GM12878 (cell line): Measurements from ENCODE around the gene GMPPA. TPM values are rescaled to one million over a fixed set of nuclear protein-coding genes. Genes with fewer than 3 reads are reported as not detected.

Experiments
- ATAC-seq: fragments of 200-7000 bp; cut with Tn5 transposase; 3 replicates; pipeline ENCODE4 v1.9.1; 2020; ENCODE audit warnings: mild to moderate bottlenecking, moderate library complexity
- BruUV-seq: library from RNA; stranded (reverse); fragments of 400-500 nt; replicated peaks from 2 replicates; lab custom pipeline; 2021; lab: Mats Ljungman, UMichigan
- CTCF ChIA-PET: fragments of 300-600 bp; sonication (Branson Sonifier 250); formaldehyde crosslinking; extraction: SDS; loops from one replicate; lab custom pipeline; 2021; ENCODE audit warnings: inconsistent platforms; lab: Yijun Ruan, JAX
- POLR2A ChIA-PET: fragments of 350-600 bp; formaldehyde crosslinking; extraction: SDS; loops from one replicate; lab custom pipeline; 2021; ENCODE audit warnings: inconsistent platforms; lab: Charles Lee
- RAD21 ChIA-PET: fragments of 300-600 bp; sonication (Branson Sonifier 250); formaldehyde crosslinking; loops from one replicate; lab custom pipeline; 2023; ENCODE audit warnings: antibody characterized with exemption; ENCODE audit not compliant: unreplicated experiment; lab: Charles Lee
- SMC1A ChIA-PET: fragments of 300-600 bp; sonication (Branson Sonifier 250); formaldehyde crosslinking; loops from one replicate; lab custom pipeline; 2023; ENCODE audit not compliant: unreplicated experiment, uncharacterized antibody; lab: Charles Lee
- DNase-seq: peaks from one replicate; pipeline ENCODE4 v3.0.0-alpha.2; 2011; ENCODE audit warnings: low read depth, low spot score
- FAIRE-seq: peaks from 3 replicates; lab custom pipeline; 2011; peaks lifted over from hg19 to GRCh38; lab: Jason Lieb, UNC
- H2AFZ ChIP-seq: 2 replicates; pipeline ENCODE4 v1.6.0; 2011; ENCODE audit warnings: low read depth, low read length, control low read depth; ENCODE audit not compliant: control insufficient read depth
- H3K27ac ChIP-seq: 2 replicates; pipeline ENCODE4 v1.5.1; 2011; ENCODE audit warnings: control low read depth; ENCODE audit not compliant: control insufficient read depth, insufficient read depth
- H3K27me3 ChIP-seq, 2 experiments: replicated peaks in 1 of 2; 2 replicates each; pipeline versions ENCODE4 v1.6.0 to v1.6.1; 2011; ENCODE audit warnings: low read length in 1 of 2; ENCODE audit not compliant: control insufficient read depth in 2 of 2, insufficient read depth in 2 of 2
- H3K36me3 ChIP-seq, 2 experiments: 2 replicates each; pipeline ENCODE4 v1.5.1; 2011; ENCODE audit warnings: low read length in 1 of 2; ENCODE audit not compliant: control insufficient read depth in 2 of 2, insufficient read depth in 2 of 2
- H3K4me1 ChIP-seq: 2 replicates; pipeline ENCODE4 v1.6.1; 2011; ENCODE audit warnings: mild to moderate bottlenecking, low read length, moderate library complexity, mixed read lengths; ENCODE audit not compliant: control insufficient read depth, insufficient read depth
- H3K4me2 ChIP-seq: 2 replicates; pipeline ENCODE4 v1.6.0; 2011; ENCODE audit warnings: control low read depth; ENCODE audit not compliant: control insufficient read depth, insufficient read depth
- H3K4me3 ChIP-seq: fragments of 200-600 bp; sonication (generic); 2 replicates; pipeline ENCODE4 v1.5.1; 2016
- H3K79me2 ChIP-seq: 2 replicates; pipeline ENCODE4 v1.6.0; 2011; ENCODE audit warnings: low read length; ENCODE audit not compliant: control insufficient read depth, insufficient read depth
- H3K9ac ChIP-seq: 2 replicates; pipeline ENCODE4 v1.8.0; 2011; ENCODE audit warnings: low read length, control low read depth, mixed read lengths; ENCODE audit not compliant: control insufficient read depth, insufficient read depth
- H3K9me3 ChIP-seq: replicated peaks from 3 replicates; pipeline ENCODE4 v1.5.1; 2011; ENCODE audit warnings: mild to moderate bottlenecking, low read length; ENCODE audit not compliant: control insufficient read depth, insufficient read depth
- H4K20me1 ChIP-seq: 2 replicates; pipeline ENCODE4 v1.6.0; 2011; ENCODE audit not compliant: control insufficient read depth, insufficient read depth
- BCL11A ChIP-seq: IDR thresholded peaks from 2 replicates; pipeline ENCODE4 v1.6.1; 2011; ENCODE audit warnings: low read depth, low read length
- DPF2 ChIP-seq: fragments of 450-650 bp; IDR thresholded peaks from 2 replicates; pipeline ENCODE4 v1.6.1; 2017; ENCODE audit warnings: mild to moderate bottlenecking
- ELK1 ChIP-seq: IDR thresholded peaks from 2 replicates; pipeline ENCODE4 v1.6.1; 2012; ENCODE audit warnings: low read depth, low read length, improper control_type of control experiment
- IRF3 ChIP-seq: fragments of 450-650 bp; IDR thresholded peaks from 2 replicates; pipeline ENCODE4 v1.6.1; 2014; ENCODE audit warnings: mild to moderate bottlenecking
- SP1 ChIP-seq: IDR thresholded peaks from one replicate; pipeline ENCODE4 v1.6.1; 2011; ENCODE audit warnings: low read depth, low read length
- SPI1 ChIP-seq: IDR thresholded peaks from 2 replicates; pipeline ENCODE4 v1.6.1; 2011; ENCODE audit warnings: low read depth, mild to moderate bottlenecking, low read length, moderate library complexity, borderline replicate concordance; ENCODE audit not compliant: insufficient read depth
- TARDBP ChIP-seq: IDR thresholded peaks from 2 replicates; pipeline ENCODE4 v1.6.1; 2016; ENCODE audit warnings: borderline replicate concordance
- TCF7 ChIP-seq: IDR thresholded peaks from 2 replicates; pipeline ENCODE4 v1.6.1; 2014; ENCODE audit warnings: antibody characterized with exemption, borderline replicate concordance
- ZNF687 ChIP-seq: fragments of 450-650 bp; IDR thresholded peaks from 2 replicates; pipeline ENCODE4 v1.6.1; 2017; ENCODE audit warnings: mild to moderate bottlenecking, moderate library complexity
- WGBS: methylation state at CpG from one replicate; pipeline ENCODE4 v1.1.6; 2016; ENCODE audit warnings: low lambda C conversion rate; ENCODE audit not compliant: insufficient replicate concordance, insufficient coverage; ENCODE audit errors: missing lambda C conversion rate; 5-methylcytosine and 5-hydroxymethylcytosine counted together
- in situ Hi-C: fragments of 300-500 bp; cut with MboI; formaldehyde crosslinking; loops from 9 replicates; pipeline ENCODE4 v1.14.3; 2018; ENCODE audit warnings: mixed read lengths
- intact Hi-C: fragments of 100-400 bp; cut with micrococcal nuclease; formaldehyde crosslinking; loops from one replicate; pipeline ENCODE4 v1.14.2; 2022; ENCODE audit not compliant: unreplicated experiment
- polyA plus RNA-seq, 11 experiments: library from polyadenylated mRNA; depleted of rRNA in 4 of 11; unstranded in 6 of 11; stranded (reverse) in 5 of 11; fragments of >200 nt; fragmentation: Nextera tagmentation in 4 of 11; fragmentation: Illumina TruSeq in 1 of 11; extraction: Ambion mirVana in 4 of 11; extraction: Trizol in 1 of 11; gene quantifications; 1 replicate in 1 of 11; 2 replicates in 10 of 11; pipeline versions ENCODE4 v1.2.1 to v1.2.3, GENCODE V29; 2011 to 2016; ENCODE audit warnings: inconsistent platforms in 2 of 11, missing spikeins in 2 of 11, low read depth in 1 of 11
- total RNA-seq, 4 experiments: library from RNA; depleted of rRNA in 3 of 4; stranded (reverse); fragments of >200 nt in 3 of 4; fragmentation: Illumina TruSeq in 1 of 4; extraction: Trizol in 1 of 4; gene quantifications; 2 replicates each; pipeline versions ENCODE4 v1.2.1 to v1.2.3, GENCODE V29; 2013 to 2021

The GMPPA gene
- total and polyA plus RNA-seq, 10 of the 15 experiments (the other 5 are each of a cell fraction or from before 2014, with no cell fraction given): 1.9 to 83.2 (median 45.0) TPM

GRCh38 chr2:219483451-219484342 lies 15.0 kb upstream of the GMPPA start:
- WGBS: 12% methylated on average over 56 of the region's 58 CpGs
- Histone ChIP-seq H3K4me1 (no peaks in the 10 kb centered on the region), H3K27ac (no peak overlapping the region), H3K9me3 (no peaks in the 10 kb centered on the region), H3K27me3 (peaks cover 9 to 16% of the 10 kb centered on the region in 2 experiments), H2AFZ (no peak overlapping the region), H3K4me3 (no peak overlapping the region), H3K9ac (no peak overlapping the region), H3K36me3 (no peaks in the 10 kb centered on the region), H3K79me2 (no peaks in the 10 kb centered on the region), H4K20me1 (no peaks in the 10 kb centered on the region), H3K4me2 (no peak overlapping the region)
- no peak for DNase-seq
- intact Hi-C loops (no loop called here), in situ Hi-C loops (no loop called here)
- CTCF ChIA-PET: no interaction called here
- RAD21 ChIA-PET: no interaction called here
- FAIRE-seq: no peak
- BruUV-seq: no TSS peak
- no peak for ATAC-seq
- POLR2A ChIA-PET: no interaction called here
- TF ChIP-seq SPI1: no peak
- no peak for TF ChIP-seq ZNF687
- no peak for TF ChIP-seq SP1
- no peak for TF ChIP-seq TARDBP
- no peak for TF ChIP-seq TCF7
- TF ChIP-seq ELK1: no peak
- TF ChIP-seq BCL11A: no peak
- TF ChIP-seq DPF2: no peak
- TF ChIP-seq IRF3: no peak
- SMC1A ChIA-PET: no interaction called here
